ENCODE results near the gene SLC9A3.

Gene SLC9A3

GRCh38 chr5:542319-543311 is 18.4 kb upstream of the SLC9A3 start:
- H3K27me3 ChIP-seq (ENCODE audit: control insufficient read depth, insufficient read depth, low read length) = no peaks in the 10 kb centered on the region

DNA sequence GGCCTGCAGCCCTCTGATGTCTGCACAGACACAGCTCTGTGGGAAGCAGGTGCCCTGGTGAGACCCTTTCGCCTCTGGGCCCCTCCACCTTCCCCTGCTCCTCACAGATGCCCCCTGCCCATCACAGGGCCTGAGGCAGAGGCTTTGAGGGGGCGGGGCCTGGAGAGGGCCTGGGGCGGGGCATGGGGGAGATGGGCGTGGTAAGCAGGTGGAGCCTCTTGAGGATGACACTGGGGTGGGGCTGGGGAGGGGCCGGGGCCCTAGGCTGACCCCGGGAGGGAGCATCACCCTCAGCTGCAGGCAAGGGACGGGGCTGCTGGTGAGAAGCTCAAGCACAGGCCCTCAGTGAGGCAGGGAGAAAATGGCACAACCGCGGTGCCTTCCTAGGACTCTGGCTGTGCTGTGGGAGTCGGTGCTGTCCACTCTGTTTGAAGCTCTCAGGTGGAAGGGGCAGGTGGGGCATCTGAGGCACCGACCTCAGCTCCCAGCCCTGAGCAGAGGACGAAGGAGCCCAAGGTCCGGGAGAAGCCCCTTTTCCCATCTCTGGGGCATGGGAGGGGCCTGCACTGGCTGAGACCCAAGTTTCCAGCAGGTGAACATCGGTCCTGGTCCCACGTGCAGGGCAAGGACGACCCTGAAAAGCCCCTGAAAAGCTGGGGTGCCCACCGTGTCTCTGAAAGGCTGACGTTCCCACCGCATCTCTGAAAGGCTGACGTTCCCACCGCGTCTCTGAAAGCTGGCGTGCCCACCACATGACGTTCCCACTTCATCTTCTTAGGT is 17.5 kb upstream of the SLC9A3 start:
- no peak overlapping the region for H3K27ac ChIP-seq (ENCODE audit: low read length)
- no peaks in the 10 kb centered on the region for H3K27me3 ChIP-seq (ENCODE audit: control insufficient read depth, insufficient read depth, low read length)
- no peaks in the 10 kb centered on the region for H3K36me3 ChIP-seq (ENCODE audit: control insufficient read depth, low read depth, low read length)
- H3K4me3 ChIP-seq (ENCODE audit: low read length) = no peak overlapping the region
- no peaks in the 10 kb centered on the region for H3K4me1 ChIP-seq (ENCODE audit: control insufficient read depth, low read depth, low read length)
- no peaks in the 10 kb centered on the region for H3K9me3 ChIP-seq (ENCODE audit: control insufficient read depth, low read depth, low read length)
- H3K9ac ChIP-seq (ENCODE audit: low read length) = no peak overlapping the region

More at GRCh38 chr5:542319-543311, 18.4 kb upstream of the SLC9A3 start:
- no peak overlapping the region for H3K27ac ChIP-seq (ENCODE audit: low read length)
- H3K4me3 ChIP-seq (ENCODE audit: low read length) = no peak overlapping the region
- no peak overlapping the region for H3K9ac ChIP-seq (ENCODE audit: low read length)
- H3K9me3 ChIP-seq (ENCODE audit: control insufficient read depth, low read depth, low read length) = no peaks in the 10 kb centered on the region
- H3K4me1 ChIP-seq (ENCODE audit: control insufficient read depth, low read depth, low read length) = no peaks in the 10 kb centered on the region
- H3K36me3 ChIP-seq (ENCODE audit: control insufficient read depth, low read depth, low read length) = no peaks in the 10 kb centered on the region

GRCh38 chr5:540906-541538 is 16.8 kb upstream of the SLC9A3 start:
- H3K27me3 ChIP-seq (ENCODE audit: control insufficient read depth, insufficient read depth, low read length) = no peaks in the 10 kb centered on the region
- H3K9me3 ChIP-seq (ENCODE audit: control insufficient read depth, low read depth, low read length) = no peaks in the 10 kb centered on the region
- H3K9ac ChIP-seq (ENCODE audit: low read length) = no peak overlapping the region
- H3K4me1 ChIP-seq (ENCODE audit: control insufficient read depth, low read depth, low read length) = no peaks in the 10 kb centered on the region
- no peak overlapping the region for H3K4me3 ChIP-seq (ENCODE audit: low read length)
- no peak overlapping the region for H3K27ac ChIP-seq (ENCODE audit: low read length)
- H3K36me3 ChIP-seq (ENCODE audit: control insufficient read depth, low read depth, low read length) = no peaks in the 10 kb centered on the region

GRCh38 chr5:540071-540905 is 16.0 kb upstream of the SLC9A3 start:
- H3K4me1 ChIP-seq (ENCODE audit: control insufficient read depth, low read depth, low read length) = no peaks in the 10 kb centered on the region
- no peak overlapping the region for H3K4me3 ChIP-seq (ENCODE audit: low read length)
- H3K27ac ChIP-seq (ENCODE audit: low read length) = no peak overlapping the region
- H3K9me3 ChIP-seq (ENCODE audit: control insufficient read depth, low read depth, low read length) = no peaks in the 10 kb centered on the region
- H3K36me3 ChIP-seq (ENCODE audit: control insufficient read depth, low read depth, low read length) = no peaks in the 10 kb centered on the region
- H3K9ac ChIP-seq (ENCODE audit: low read length) = no peak overlapping the region
- H3K27me3 ChIP-seq (ENCODE audit: control insufficient read depth, insufficient read depth, low read length) = no peaks in the 10 kb centered on the region

- H3K9ac ChIP-seq (ENCODE audit: low read length) = no peak overlapping the region
- H3K4me1 ChIP-seq (ENCODE audit: control insufficient read depth, low read depth, low read length) = no peaks in the 10 kb centered on the region
- no peak overlapping the region for H3K27ac ChIP-seq (ENCODE audit: low read length)
- no peaks in the 10 kb centered on the region for H3K27me3 ChIP-seq (ENCODE audit: control insufficient read depth, insufficient read depth, low read length)
- H3K4me3 ChIP-seq (ENCODE audit: low read length) = no peak overlapping the region
- H3K9me3 ChIP-seq (ENCODE audit: control insufficient read depth, low read depth, low read length) = no peaks in the 10 kb centered on the region
- H3K36me3 ChIP-seq (ENCODE audit: control insufficient read depth, low read depth, low read length) = no peaks in the 10 kb centered on the region
Observed at GRCh38 chr5:539469-540070, 15.3 kb upstream of the SLC9A3 start.

- Histone ChIP-seq H3K27ac (ENCODE audit: low read length) (no peak overlapping the region), H3K9ac (ENCODE audit: low read length) (no peak overlapping the region), H3K4me3 (ENCODE audit: low read length) (no peak overlapping the region), H3K4me1 (ENCODE audit: control insufficient read depth, low read depth, low read length) (no peaks in the 10 kb centered on the region), H3K9me3 (ENCODE audit: control insufficient read depth, low read depth, low read length) (no peaks in the 10 kb centered on the region), H3K27me3 (ENCODE audit: control insufficient read depth, insufficient read depth, low read length) (no peaks in the 10 kb centered on the region), H3K36me3 (ENCODE audit: control insufficient read depth, low read depth, low read length) (no peaks in the 10 kb centered on the region)
Observed at GRCh38 chr5:538801-539468, 14.7 kb upstream of the SLC9A3 start.

GRCh38 chr5:538271-538771 is 14.1 kb upstream of the SLC9A3 start:
- no peaks in the 10 kb centered on the region for H3K27me3 ChIP-seq (ENCODE audit: control insufficient read depth, insufficient read depth, low read length)
- H3K27ac ChIP-seq (ENCODE audit: low read length) = no peak overlapping the region
- no peak overlapping the region for H3K9ac ChIP-seq (ENCODE audit: low read length)
- H3K4me3 ChIP-seq (ENCODE audit: low read length) = no peak overlapping the region
- H3K36me3 ChIP-seq (ENCODE audit: control insufficient read depth, low read depth, low read length) = no peaks in the 10 kb centered on the region
- no peaks in the 10 kb centered on the region for H3K4me1 ChIP-seq (ENCODE audit: control insufficient read depth, low read depth, low read length)
- no peaks in the 10 kb centered on the region for H3K9me3 ChIP-seq (ENCODE audit: control insufficient read depth, low read depth, low read length)

DNA sequence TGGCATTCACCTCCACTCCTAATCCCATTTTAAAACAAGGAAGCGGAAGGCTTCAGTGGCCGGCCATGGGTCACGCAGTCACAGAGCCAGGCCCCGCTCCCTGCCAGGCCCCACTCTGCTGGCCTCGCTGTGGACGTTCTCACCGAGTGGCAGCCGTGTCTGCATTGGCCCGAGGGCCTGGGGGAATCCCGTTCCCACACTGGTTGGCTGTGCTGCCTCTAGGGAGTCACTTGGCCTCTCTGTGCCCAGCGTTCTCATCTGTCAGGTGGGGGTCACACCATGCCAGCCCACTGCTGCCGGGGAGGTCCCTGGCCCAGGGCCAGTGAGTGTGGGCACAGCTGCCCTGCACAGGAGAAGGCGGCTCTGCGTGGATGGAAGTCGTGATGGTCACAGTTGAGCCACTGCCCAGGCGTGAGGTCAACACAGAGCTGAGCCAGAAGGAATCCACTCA is 13.4 kb upstream of the SLC9A3 start:
- Histone ChIP-seq H3K9ac (ENCODE audit: low read length) (no peak overlapping the region), H3K27me3 (ENCODE audit: control insufficient read depth, insufficient read depth, low read length) (no peaks in the 10 kb centered on the region), H3K4me1 (ENCODE audit: control insufficient read depth, low read depth, low read length) (no peaks in the 10 kb centered on the region), H3K4me3 (ENCODE audit: low read length) (no peak overlapping the region), H3K27ac (ENCODE audit: low read length) (no peak overlapping the region), H3K36me3 (ENCODE audit: control insufficient read depth, low read depth, low read length) (no peaks in the 10 kb centered on the region), H3K9me3 (ENCODE audit: control insufficient read depth, low read depth, low read length) (no peaks in the 10 kb centered on the region)

GRCh38 chr5:537098-537497 is 12.8 kb upstream of the SLC9A3 start:
- no peak overlapping the region for H3K4me3 ChIP-seq (ENCODE audit: low read length)
- H3K27me3 ChIP-seq (ENCODE audit: control insufficient read depth, insufficient read depth, low read length) = no peaks in the 10 kb centered on the region
- no peak overlapping the region for H3K27ac ChIP-seq (ENCODE audit: low read length)
- no peak overlapping the region for H3K9ac ChIP-seq (ENCODE audit: low read length)
- no peaks in the 10 kb centered on the region for H3K9me3 ChIP-seq (ENCODE audit: control insufficient read depth, low read depth, low read length)
- H3K36me3 ChIP-seq (ENCODE audit: control insufficient read depth, low read depth, low read length) = no peaks in the 10 kb centered on the region
- H3K4me1 ChIP-seq (ENCODE audit: control insufficient read depth, low read depth, low read length) = no peaks in the 10 kb centered on the region
